HepG2 (cell line): ENCODE results near the gene TTC31. TPM values are rescaled to one million over a fixed set of nuclear protein-coding genes. Genes with fewer than 3 reads are reported as not detected.
A peak's percentile ranks its signal among the peaks of the same experiment; 100 is the strongest.

ENCODE experiments used
- ESRRA ChIP-seq: sonication (generic); formaldehyde crosslinking; IDR thresholded peaks from 2 replicates; pipeline ENCODE4 v1.5.1; 2020; ENCODE audit warnings: mild to moderate bottlenecking, low read depth, missing genetic modification reagents
- PCBP2 ChIP-seq: fragments of 200-400 bp; formaldehyde crosslinking; optimal IDR thresholded peaks from 2 replicates; pipeline ENCODE3; 2018; ENCODE audit warnings: low read length, low read depth; ENCODE audit not compliant: poor library complexity, severe bottlenecking
- POGZ ChIP-seq: sonication (generic); formaldehyde crosslinking; IDR thresholded peaks from 2 replicates; pipeline ENCODE4 v1.4.0; 2020; ENCODE audit warnings: mild to moderate bottlenecking, missing genetic modification reagents
- SRY ChIP-seq: sonication (generic); formaldehyde crosslinking; IDR thresholded peaks from 2 replicates; pipeline ENCODE4 v1.8.0; 2022; ENCODE audit warnings: mild to moderate bottlenecking, missing genetic modification reagents
- TMF1 ChIP-seq: sonication (generic); formaldehyde crosslinking; IDR thresholded peaks from 2 replicates; pipeline ENCODE4 v1.8.1; 2022; ENCODE audit warnings: low read depth, missing genetic modification reagents
- ZNF264 ChIP-seq: sonication (generic); formaldehyde crosslinking; IDR thresholded peaks from 2 replicates; pipeline ENCODE4 v1.4.0; 2020; ENCODE audit warnings: missing genetic modification reagents
- ZNF407 ChIP-seq: sonication (generic); formaldehyde crosslinking; IDR thresholded peaks from one replicate; pipeline ENCODE4 v1.5.1; 2020; ENCODE audit warnings: mild to moderate bottlenecking, missing genetic modification reagents; ENCODE audit errors: not compliant biosample characterization
- ZNF501 ChIP-seq: sonication (generic); formaldehyde crosslinking; IDR thresholded peaks from 2 replicates; pipeline ENCODE4 v1.5.1; 2020; ENCODE audit warnings: mild to moderate bottlenecking, moderate library complexity, missing genetic modification reagents
- ZNF543 ChIP-seq: sonication (generic); formaldehyde crosslinking; IDR thresholded peaks from 2 replicates; pipeline ENCODE4 v1.4.0; 2020; ENCODE audit warnings: mild to moderate bottlenecking, missing genetic modification reagents
- ZNF567 ChIP-seq: sonication (generic); formaldehyde crosslinking; IDR thresholded peaks from 2 replicates; pipeline ENCODE4 v1.8.1; 2023; ENCODE audit warnings: mild to moderate bottlenecking, missing genetic modification reagents, borderline replicate concordance
- ZNF580 ChIP-seq: IDR thresholded peaks from 2 replicates; pipeline ENCODE4 v1.6.1; 2016; ENCODE audit warnings: low read depth, borderline replicate concordance
- ZNF850 ChIP-seq: sonication (generic); formaldehyde crosslinking; conservative IDR thresholded peaks from 2 replicates; pipeline ENCODE4 v1.9.0; 2021; ENCODE audit warnings: mild to moderate bottlenecking, missing genetic modification reagents
- polyA plus RNA-seq, 8 experiments: library from polyadenylated mRNA; depleted of rRNA in 3 of 8; stranded (reverse) in 7 of 8; unstranded in 1 of 8; fragments of >200 nt; fragmentation: Illumina TruSeq in 4 of 8; extraction: Trizol in 4 of 8; gene quantifications; 2 replicates each; pipeline versions ENCODE4 v1.2.1 to v1.2.3, GENCODE V29; 2011 to 2016; ENCODE audit warnings: low read depth in 4 of 8, missing spikeins in 1 of 8, mixed read lengths in 1 of 8; ENCODE audit not compliant: insufficient read depth in 1 of 8
- total RNA-seq, 5 experiments: library from RNA; depleted of rRNA; stranded (reverse); fragments of >200 nt; fragmentation: Illumina TruSeq; extraction: Trizol; gene quantifications; 2 replicates each; pipeline ENCODE4 v1.2.3, GENCODE V29; 2016; ENCODE audit warnings: low read depth in 1 of 5
- TF ChIP-seq, protein P1 (sequence below): sonication (generic); formaldehyde crosslinking; IDR thresholded peaks from 2 replicates; pipeline ENCODE4 v1.5.0; 2020; ENCODE audit warnings: mild to moderate bottlenecking, missing genetic modification reagents
- TF ChIP-seq, protein P2 (sequence below): sonication (generic); formaldehyde crosslinking; IDR thresholded peaks from 2 replicates; pipeline ENCODE4 v1.8.0; 2022; ENCODE audit warnings: missing genetic modification reagents, mild to moderate bottlenecking, borderline replicate concordance

The TTC31 gene
- total and polyA plus RNA-seq, 2 of the 13 experiments (the other 11 are each of a cell fraction or from before 2014, with no cell fraction given), result 28.3 to 39.5 TPM

DNA sequence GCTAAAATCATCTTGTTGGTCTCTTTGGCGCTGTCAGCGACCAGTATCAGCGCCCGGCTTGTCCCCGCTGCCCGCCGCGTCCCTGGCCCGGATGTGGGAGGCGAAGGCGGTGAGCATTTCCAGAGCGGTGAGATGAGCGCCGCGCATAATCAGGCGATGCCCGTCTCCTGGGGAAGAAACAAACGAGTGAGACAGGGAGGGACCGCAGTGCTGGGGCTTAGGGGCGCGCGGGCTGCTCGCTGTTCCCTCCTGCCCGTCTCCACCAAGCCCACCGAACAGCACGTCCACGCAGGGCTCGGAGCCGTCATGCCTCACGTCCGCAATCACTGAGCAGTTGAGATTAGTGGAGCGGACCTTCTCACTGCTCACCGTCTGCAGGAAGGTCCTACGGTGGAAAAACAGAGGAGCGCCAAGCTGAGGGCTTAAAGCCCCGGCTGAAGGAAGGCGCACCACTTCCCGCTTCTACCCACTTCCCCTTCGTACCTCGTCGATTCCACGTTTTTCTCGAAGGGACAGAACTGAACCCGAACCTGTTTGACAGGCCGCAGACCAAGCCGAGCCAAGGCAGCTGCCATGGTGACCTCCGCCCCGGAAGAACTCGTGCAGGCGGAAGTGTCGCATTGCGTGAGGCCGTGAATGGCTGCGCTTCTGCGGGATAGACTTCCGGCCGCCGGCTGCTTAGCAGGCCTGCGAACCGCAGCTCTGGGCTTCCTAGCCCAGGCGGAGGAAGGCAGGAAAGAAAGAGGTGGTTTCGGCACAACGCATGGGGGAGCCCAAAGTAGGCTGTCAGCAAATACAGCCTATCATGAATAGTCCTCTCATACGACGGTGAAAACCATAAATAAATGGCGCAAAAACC lies 10.6 kb upstream of the TTC31 start, which contains the start of gene MRPL53 (continued):
- TF ChIP-seq ZNF850 (CRISPR knock-in tag) (peak; percentile 61), PCBP2 (no peak), ZNF543 (CRISPR knock-in tag) (peak; percentile 95; the same call in 1 of the 2 replicates), TMF1 (CRISPR knock-in tag) (peak; percentile 97), ZNF264 (CRISPR knock-in tag) (peak; percentile 81; the same call in 1 of the 2 replicates), ZNF501 (CRISPR knock-in tag) (peak; percentile 100), ZNF580 (peak; percentile 98; the same call in 1 of the 2 replicates), POGZ (CRISPR knock-in tag) (peak; percentile 83), ZNF407 (peak; percentile 87), ZNF567 (CRISPR knock-in tag) (peak; percentile 99), SRY (CRISPR knock-in tag) (peak; percentile 84), ESRRA (CRISPR knock-in tag) (peak; percentile 67; the same call in 1 of the 2 replicates)
- TF ChIP-seq, protein P1, sequence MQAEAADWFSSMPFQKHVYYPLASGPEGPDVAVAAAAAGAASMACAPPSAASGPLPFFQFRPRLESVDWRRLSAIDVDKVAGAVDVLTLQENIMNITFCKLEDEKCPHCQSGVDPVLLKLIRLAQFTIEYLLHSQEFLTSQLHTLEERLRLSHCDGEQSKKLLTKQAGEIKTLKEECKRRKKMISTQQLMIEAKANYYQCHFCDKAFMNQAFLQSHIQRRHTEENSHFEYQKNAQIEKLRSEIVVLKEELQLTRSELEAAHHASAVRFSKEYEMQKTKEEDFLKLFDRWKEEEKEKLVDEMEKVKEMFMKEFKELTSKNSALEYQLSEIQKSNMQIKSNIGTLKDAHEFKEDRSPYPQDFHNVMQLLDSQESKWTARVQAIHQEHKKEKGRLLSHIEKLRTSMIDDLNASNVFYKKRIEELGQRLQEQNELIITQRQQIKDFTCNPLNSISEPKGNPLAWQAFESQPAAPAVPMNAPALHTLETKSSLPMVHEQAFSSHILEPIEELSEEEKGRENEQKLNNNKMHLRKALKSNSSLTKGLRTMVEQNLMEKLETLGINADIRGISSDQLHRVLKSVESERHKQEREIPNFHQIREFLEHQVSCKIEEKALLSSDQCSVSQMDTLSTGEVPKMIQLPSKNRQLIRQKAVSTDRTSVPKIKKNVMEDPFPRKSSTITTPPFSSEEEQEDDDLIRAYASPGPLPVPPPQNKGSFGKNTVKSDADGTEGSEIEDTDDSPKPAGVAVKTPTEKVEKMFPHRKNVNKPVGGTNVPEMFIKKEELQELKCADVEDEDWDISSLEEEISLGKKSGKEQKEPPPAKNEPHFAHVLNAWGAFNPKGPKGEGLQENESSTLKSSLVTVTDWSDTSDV (CRISPR knock-in tag), result no peak; the same call in 1 of the 2 replicates
- TF ChIP-seq, protein P2, sequence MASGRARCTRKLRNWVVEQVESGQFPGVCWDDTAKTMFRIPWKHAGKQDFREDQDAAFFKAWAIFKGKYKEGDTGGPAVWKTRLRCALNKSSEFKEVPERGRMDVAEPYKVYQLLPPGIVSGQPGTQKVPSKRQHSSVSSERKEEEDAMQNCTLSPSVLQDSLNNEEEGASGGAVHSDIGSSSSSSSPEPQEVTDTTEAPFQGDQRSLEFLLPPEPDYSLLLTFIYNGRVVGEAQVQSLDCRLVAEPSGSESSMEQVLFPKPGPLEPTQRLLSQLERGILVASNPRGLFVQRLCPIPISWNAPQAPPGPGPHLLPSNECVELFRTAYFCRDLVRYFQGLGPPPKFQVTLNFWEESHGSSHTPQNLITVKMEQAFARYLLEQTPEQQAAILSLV, result peak; percentile 98; the same call in 1 of the 2 replicates
